Spinal cord (tissue), 10 donors: ENCODE data around the gene UBA52. TPM values are rescaled to one million over a fixed set of nuclear protein-coding genes. Genes with fewer than 3 reads are reported as not detected.

ENCODE experiments used
- DNase-seq, 6 donors: peaks; one replicate each; pipeline versions ENCODE4 v3.0.0 to v3.0.0-alpha.2; 2013 to 2015; ENCODE audit warnings: low spot score in 6 of 6, low read depth in 4 of 6
- H3K27ac ChIP-seq: one replicate; pipeline ENCODE4 v1.5.1; 2013; ENCODE audit warnings: low read depth, low read length, control low read depth
- H3K27me3 ChIP-seq: one replicate; pipeline ENCODE4 v1.6.1; 2013; ENCODE audit warnings: low read length; ENCODE audit not compliant: control insufficient read depth, insufficient read depth
- H3K36me3 ChIP-seq: one replicate; pipeline ENCODE4 v1.6.1; 2013; ENCODE audit warnings: low read length; ENCODE audit not compliant: control insufficient read depth, insufficient read depth
- H3K4me1 ChIP-seq: one replicate; pipeline ENCODE4 v1.6.1; 2013; ENCODE audit warnings: low read length; ENCODE audit not compliant: control insufficient read depth, insufficient read depth
- H3K4me3 ChIP-seq: one replicate; pipeline ENCODE4 v1.5.1; 2013; ENCODE audit warnings: low read depth, low read length, control low read depth
- H3K9me3 ChIP-seq: one replicate; pipeline ENCODE4 v1.6.1; 2013; ENCODE audit warnings: low read length; ENCODE audit not compliant: control insufficient read depth, insufficient read depth
- WGBS: methylation state at CpG from one replicate; pipeline ENCODE4 v1.1.5; 2013; ENCODE audit warnings: missing lambda C conversion rate; ENCODE audit not compliant: insufficient coverage; 5-methylcytosine and 5-hydroxymethylcytosine counted together
- polyA plus RNA-seq, 2 donors: library from polyadenylated mRNA; unstranded; fragments of 120-200 nt; gene quantifications; one replicate each; pipeline ENCODE4 v1.2.1, GENCODE V29; 2013; ENCODE audit not compliant: insufficient read length in 2 of 2
- total RNA-seq, 2 donors: library from RNA; depleted of rRNA in 1 of 2; stranded (reverse); fragments of 120-200 nt in 1 of 2; fragments of >200 nt in 1 of 2; gene quantifications; one replicate each; pipeline versions ENCODE4 v1.2.3 to v1.2.4, GENCODE V29; 2013 to 2014
- donor health status: healthy.

Gene UBA52
- total and polyA plus RNA-seq, 4 donors, result 638 to 956 (median 688) TPM

DNA sequence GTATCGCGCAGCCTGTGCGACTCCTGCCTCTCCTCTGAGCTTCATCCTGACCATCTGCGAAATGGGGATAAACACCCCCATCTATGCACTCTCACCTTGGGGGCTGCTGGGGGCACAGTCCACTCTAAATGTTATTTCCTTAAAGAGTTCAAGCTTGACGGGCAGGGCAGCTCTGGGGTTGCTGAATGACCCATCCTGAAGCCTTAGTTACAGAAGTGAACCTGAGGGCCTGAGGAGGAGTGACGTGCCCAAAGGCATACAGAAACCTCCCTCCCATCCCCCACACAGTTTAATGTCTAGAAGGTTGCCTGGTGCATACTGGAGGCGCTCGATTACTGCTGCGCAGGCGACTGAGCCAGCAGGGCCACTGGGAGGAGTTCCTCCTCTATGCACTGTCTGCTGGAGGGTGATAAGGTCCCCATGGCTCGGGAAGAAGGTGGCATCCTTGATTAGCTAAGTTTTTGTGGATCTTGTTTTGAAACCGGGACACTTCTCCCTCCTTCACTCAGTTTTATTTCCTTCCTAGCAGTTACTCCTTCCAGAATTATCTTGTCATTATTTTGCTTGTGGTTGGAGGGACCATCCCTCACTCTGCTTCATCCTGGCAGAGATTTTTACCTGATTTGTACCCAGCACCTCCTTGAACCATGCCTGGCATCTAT is 27.7 kb upstream of the UBA52 start:
- peak in 2 of 6 donors; percentile 48 to 60 for DNase-seq
- Histone ChIP-seq H3K27ac (no peak overlapping the region), H3K4me1 (peaks cover 22% of the 10 kb centered on the region), H3K4me3 (peak overlapping the region; percentile 33), H3K27me3 (peaks cover 2% of the 10 kb centered on the region), H3K9me3 (no peaks in the 10 kb centered on the region), H3K36me3 (peaks cover 28% of the 10 kb centered on the region)
- WGBS, result 0% methylated on average over 4 of the region's 12 CpGs

DNA sequence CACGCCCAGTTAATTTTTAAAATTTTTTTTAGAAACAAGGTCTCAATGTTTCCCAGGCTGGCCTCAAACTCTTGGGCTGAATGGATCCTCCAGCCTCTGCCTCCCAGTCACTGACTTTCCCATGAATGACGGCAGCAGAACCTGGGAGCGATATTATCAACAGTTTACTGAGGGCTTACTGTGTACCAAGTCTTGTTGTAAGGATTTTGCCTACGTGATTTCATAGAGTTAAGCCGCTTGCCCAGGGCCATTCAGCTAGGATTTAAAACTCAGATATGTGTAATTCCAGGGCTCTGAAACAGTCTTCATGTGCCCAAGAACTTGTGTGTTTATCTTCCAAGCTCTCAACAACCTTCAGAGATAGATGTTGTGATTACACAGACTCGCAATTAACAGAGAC is 20.0 kb upstream of the UBA52 start:
- DNase-seq, result no peak
- 82% methylated on average over 3 of the region's 6 CpGs for WGBS
- Histone ChIP-seq H3K9me3 (no peaks in the 10 kb centered on the region), H3K4me3 (no peak overlapping the region), H3K4me1 (no peaks in the 10 kb centered on the region), H3K36me3 (no peaks in the 10 kb centered on the region), H3K27me3 (no peaks in the 10 kb centered on the region), H3K27ac (no peak overlapping the region)

DNA sequence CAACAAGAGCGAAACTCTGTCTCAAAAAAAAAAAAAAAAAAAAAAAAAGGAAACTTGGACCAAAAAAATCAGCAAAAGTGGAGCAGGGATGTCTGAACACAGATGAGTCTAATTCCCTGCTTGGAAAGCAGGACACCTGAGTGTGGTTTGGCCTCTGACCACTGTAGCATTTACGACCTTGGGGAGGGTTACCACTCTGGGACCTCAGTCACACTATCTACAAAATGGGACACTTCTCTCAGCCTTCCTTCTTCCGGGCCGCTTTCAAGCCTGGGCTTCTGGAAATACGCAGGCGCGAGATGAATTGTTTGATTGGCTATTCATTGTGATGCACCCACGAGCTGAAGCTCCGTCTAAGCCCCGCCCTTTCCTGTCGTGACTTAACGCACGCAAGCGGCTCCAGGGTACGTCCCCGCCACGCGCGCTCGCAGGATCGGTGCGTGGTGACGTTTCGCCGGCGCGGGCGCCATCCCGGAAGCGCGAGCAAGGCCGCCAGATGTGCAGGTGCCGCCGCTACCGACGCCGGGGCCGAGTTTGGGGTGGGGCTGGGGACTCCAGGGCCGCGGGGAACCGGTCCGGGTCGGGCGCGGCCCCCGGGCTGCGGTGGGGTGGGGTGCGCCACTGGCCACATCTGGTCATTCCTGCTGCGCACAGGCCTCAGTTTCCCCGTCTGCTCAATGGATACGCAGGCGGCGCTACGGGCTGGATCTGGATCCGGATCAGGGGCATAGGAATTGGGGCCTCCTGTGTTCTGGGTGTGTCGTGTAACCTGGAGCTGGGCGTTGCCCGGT is 14.1 kb upstream of the UBA52 start, which contains the start of gene KXD1:
Gene KXD1 (plus strand): TSS at position 460 of the 791 bp plus-strand sequence. CDS start 4,187 bp downstream, outside the sequence.
- WGBS, result 2% methylated on average over 54 of the region's 58 CpGs
- Histone ChIP-seq H3K4me1 (peaks cover 15% of the 10 kb centered on the region), H3K27ac (peak within 1 kb of the TSS; percentile 79), H3K9me3 (no peaks in the 10 kb centered on the region), H3K27me3 (no peaks in the 10 kb centered on the region), H3K4me3 (peak within 1 kb of the TSS; percentile 82), H3K36me3 (peaks cover 15% of the 10 kb centered on the region)
- peak; percentile 82 to 100 (median 96) for DNase-seq

DNA sequence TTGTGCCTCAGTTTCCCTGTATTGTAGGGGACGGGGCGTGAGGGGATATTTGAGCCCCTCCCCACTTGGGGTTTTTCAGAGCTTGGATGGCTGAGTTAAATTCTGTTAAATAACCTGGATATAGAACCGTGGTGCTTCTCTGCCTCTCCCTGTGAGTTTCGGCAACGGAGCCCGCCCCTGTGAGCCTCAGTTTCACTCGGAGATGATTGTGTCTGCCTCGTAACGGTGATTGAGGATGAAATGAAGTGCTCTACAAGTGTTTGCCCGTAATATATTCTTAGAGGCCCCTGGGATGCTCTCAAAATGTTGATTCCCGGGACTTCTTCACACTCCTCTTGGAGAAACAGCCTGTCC is 13.5 kb upstream of the UBA52 start:
- H3K36me3 ChIP-seq, result peaks cover 18% of the 10 kb centered on the region
- H3K4me1 ChIP-seq, result peaks cover 15% of the 10 kb centered on the region
- H3K9me3 ChIP-seq, result no peaks in the 10 kb centered on the region
- 6% methylated on average over 10 of the region's 11 CpGs for WGBS
- no peak for DNase-seq
- no peaks in the 10 kb centered on the region for H3K27me3 ChIP-seq
- H3K4me3 ChIP-seq, result peak overlapping the region; percentile 82
- H3K27ac ChIP-seq, result peak overlapping the region; percentile 79

DNA sequence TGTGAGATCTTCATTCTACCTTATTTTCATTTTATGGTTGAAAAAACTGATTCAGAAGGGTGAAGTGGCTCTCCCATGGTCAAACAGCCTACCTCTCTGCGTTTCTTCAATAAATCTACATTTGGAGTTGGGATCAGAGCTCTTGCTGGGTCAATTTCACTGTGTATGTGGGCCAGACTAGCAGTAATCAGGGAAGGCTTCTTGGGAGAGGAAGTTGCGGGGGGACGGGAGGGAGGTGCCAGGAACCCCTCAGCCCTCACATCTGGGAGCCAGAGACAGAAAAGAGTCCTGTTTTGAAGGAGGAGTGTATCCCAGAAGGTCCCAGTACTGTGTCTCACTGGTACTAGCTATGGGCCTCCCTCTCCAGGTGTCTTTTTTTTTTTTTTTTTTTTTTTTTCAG is 13.1 kb upstream of the UBA52 start:
- H3K27ac ChIP-seq, result peak overlapping the region; percentile 79
- 70% methylated on average over 2 of the region's 3 CpGs for WGBS

DNA sequence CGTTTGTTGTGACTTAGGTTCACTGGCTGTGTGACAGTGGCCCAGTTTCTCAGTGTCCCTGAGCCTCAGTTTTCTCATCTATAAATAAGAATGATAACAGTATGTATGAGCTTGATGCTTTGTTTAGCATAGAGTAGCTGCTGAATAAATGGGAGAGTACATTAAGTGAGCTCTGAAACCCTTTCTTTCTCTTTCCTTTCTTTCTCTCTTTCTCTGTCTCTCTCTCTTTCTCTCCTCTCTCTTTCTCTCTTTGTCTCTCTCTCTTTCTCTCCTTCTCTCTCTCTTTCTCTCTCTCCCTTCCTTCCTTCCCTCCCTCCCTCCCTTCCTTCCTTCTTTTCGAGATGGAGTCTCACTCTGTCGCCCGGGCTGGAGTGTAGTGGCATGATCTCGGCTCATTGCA is 12.0 kb upstream of the UBA52 start:
- Histone ChIP-seq H3K4me1 (peaks cover 15% of the 10 kb centered on the region), H3K27me3 (no peaks in the 10 kb centered on the region), H3K9me3 (no peaks in the 10 kb centered on the region), H3K4me3 (no peak overlapping the region), H3K27ac (no peak overlapping the region), H3K36me3 (peaks cover 33% of the 10 kb centered on the region)
- no peak for DNase-seq
- WGBS, result 92% methylated on average over 2 of the region's 5 CpGs

More for the DNA sequence above, 13.1 kb upstream of the UBA52 start:
- Histone ChIP-seq H3K4me1 (peaks cover 15% of the 10 kb centered on the region), H3K36me3 (peaks cover 22% of the 10 kb centered on the region), H3K9me3 (no peaks in the 10 kb centered on the region), H3K4me3 (peak overlapping the region; percentile 82), H3K27me3 (no peaks in the 10 kb centered on the region)
- DNase-seq, result no peak

DNA sequence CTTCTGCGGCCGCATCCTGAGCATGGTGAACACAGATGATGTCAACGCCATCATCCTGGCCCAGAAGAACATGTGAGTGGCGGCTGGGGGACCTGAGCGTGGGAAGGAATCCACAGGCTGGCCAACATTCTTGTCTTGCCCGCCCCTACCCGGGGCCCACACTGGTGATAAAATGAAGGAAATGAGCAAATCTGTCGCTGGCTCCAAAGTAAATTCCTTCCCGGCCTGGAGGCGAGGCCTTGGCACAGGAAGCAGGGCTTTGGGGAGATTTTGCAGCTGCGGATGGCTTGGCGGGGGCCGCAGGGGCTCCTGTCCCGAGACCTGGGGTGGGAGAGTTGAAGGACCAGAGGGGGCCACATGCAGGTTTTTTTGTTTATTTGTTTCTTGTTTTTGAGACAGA is 9.6 kb upstream of the UBA52 start:
- 91% methylated on average over 13 of the region's 14 CpGs for WGBS
- H3K27me3 ChIP-seq, result no peaks in the 10 kb centered on the region
- H3K4me1 ChIP-seq, result peaks cover 13% of the 10 kb centered on the region
- no peaks in the 10 kb centered on the region for H3K9me3 ChIP-seq
- peaks cover 57% of the 10 kb centered on the region for H3K36me3 ChIP-seq
- no peak overlapping the region for H3K27ac ChIP-seq
- H3K4me3 ChIP-seq, result no peak overlapping the region
- DNase-seq, result no peak

DNA sequence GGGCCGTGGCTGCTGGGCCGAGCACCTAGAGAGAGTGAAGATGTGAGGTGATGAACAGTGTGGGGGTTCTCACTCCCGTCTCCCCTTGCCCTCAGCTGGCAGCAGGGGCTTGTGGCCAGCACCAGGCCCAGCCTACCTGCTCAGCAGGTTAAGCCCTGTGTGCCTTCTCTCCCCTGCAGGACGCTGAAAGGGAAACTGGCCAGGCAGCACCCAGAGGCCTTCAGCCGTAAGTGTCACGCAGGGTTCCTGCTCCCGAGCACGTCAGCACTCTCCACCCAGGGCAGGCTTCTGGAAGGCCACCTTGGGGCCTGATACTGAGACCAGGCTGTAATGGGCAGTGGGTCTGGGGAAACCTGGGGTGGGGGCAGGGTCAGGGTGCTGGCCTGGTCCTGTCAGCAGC is 4.7 kb upstream of the UBA52 start:
- 99% methylated on average over 8 of the region's 8 CpGs for WGBS

DNA sequence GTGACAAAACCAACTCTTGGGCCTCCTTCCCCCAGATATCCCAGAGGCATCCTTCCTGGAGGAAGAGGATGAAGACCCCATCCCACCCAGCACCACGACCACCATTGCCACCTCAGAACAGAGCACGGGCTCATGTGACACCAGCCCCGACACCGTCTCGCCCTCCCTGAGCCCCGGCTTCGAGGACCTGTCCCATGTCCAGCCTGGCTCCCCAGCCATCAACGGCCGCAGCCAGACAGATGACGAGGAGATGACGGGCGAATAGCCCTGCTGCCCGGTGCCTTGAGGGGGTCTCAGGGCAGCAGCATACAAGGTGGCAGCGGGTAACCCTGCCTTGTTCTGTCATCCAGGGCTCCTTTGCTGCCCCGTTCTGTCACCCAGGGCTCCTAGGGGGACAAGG is 3.3 kb upstream of the UBA52 start:
- WGBS, result 95% methylated on average over 13 of the region's 15 CpGs
- Histone ChIP-seq H3K4me1 (peaks cover 21% of the 10 kb centered on the region), H3K9me3 (no peaks in the 10 kb centered on the region), H3K36me3 (peaks cover 66% of the 10 kb centered on the region), H3K27me3 (no peaks in the 10 kb centered on the region), H3K27ac (no peak overlapping the region), H3K4me3 (no peak overlapping the region)
- DNase-seq, result no peak

More for the DNA sequence above, 4.7 kb upstream of the UBA52 start:
- H3K9me3 ChIP-seq, result no peaks in the 10 kb centered on the region
- H3K27ac ChIP-seq, result no peak overlapping the region
- no peak for DNase-seq
- no peaks in the 10 kb centered on the region for H3K27me3 ChIP-seq
- peaks cover 7% of the 10 kb centered on the region for H3K4me1 ChIP-seq
- H3K4me3 ChIP-seq, result no peak overlapping the region
- peaks cover 73% of the 10 kb centered on the region for H3K36me3 ChIP-seq
